Right lobe of liver (tissue), 6 donors: ENCODE data around the gene RCL1. TPM values are rescaled to one million over a fixed set of nuclear protein-coding genes. Genes with fewer than 3 reads are reported as not detected.

Experiments used
- ATAC-seq, 4 donors: fragments of 200-7000 bp; cut with Tn5 transposase; one replicate each; pipeline ENCODE4 v1.9.1; 2020; ENCODE audit warnings: mild to moderate bottlenecking in 4 of 4, moderate library complexity in 4 of 4
- DNase-seq, 3 donors: peaks; one replicate each; pipeline ENCODE4 v3.0.0-alpha.2; 2020
- H3K27ac ChIP-seq, 3 donors: fragments of 200-600 bp; one replicate each; pipeline ENCODE4 v1.8.0; 2022
- H3K27me3 ChIP-seq, 2 donors: fragments of 200-600 bp; one replicate each; pipeline ENCODE4 v1.8.0; 2022
- H3K36me3 ChIP-seq, 4 donors: fragments of 200-600 bp; sonication (generic) in 1 of 4; one replicate each; pipeline versions ENCODE4 v1.5.1 to v1.8.0; 2017 to 2022; ENCODE audit warnings: control low read depth in 1 of 4
- H3K4me1 ChIP-seq, 4 donors: fragments of 200-600 bp; sonication (generic) in 1 of 4; one replicate each; pipeline versions ENCODE4 v1.5.1 to v1.8.0; 2017 to 2022; ENCODE audit warnings: control low read depth in 1 of 4
- H3K4me3 ChIP-seq, 3 donors: fragments of 200-600 bp; one replicate each; pipeline ENCODE4 v1.8.0; 2022
- H3K9me3 ChIP-seq, 4 donors: fragments of 200-600 bp; sonication (generic) in 1 of 4; one replicate each; pipeline versions ENCODE4 v1.5.1 to v1.8.0; 2017 to 2022; ENCODE audit warnings: control low read depth in 1 of 4
- CTCF ChIP-seq, 4 donors: fragments of 200-600 bp in 3 of 4; fragments of 450-650 bp in 1 of 4; IDR thresholded peaks; one replicate each; pipeline versions ENCODE4 v1.5.1 to v1.8.0; 2016 to 2022; ENCODE audit warnings: antibody characterized with exemption in 4 of 4, mild to moderate bottlenecking in 2 of 4
- POLR2A ChIP-seq: fragments of 450-650 bp; IDR thresholded peaks from one replicate; pipeline ENCODE4 v1.6.1; 2017; ENCODE audit warnings: antibody characterized with exemption, mild to moderate bottlenecking
- WGBS: methylation state at CpG from one replicate; pipeline ENCODE4 v1.1.6; 2018; ENCODE audit warnings: low coverage, low lambda C conversion rate; ENCODE audit not compliant: insufficient coverage; ENCODE audit errors: missing lambda C conversion rate; 5-methylcytosine and 5-hydroxymethylcytosine counted together
- intact Hi-C, 2 donors: fragments of 100-400 bp; cut with DNase I; formaldehyde crosslinking; loops; one replicate each; pipeline versions ENCODE4 v1.11.2 to v1.14.1; 2022
- total RNA-seq, 6 experiments: library from RNA; depleted of rRNA in 2 of 6; stranded (reverse); fragments of >200 nt in 2 of 6; fragmentation: NEBNext Ultra II Directional in 3 of 6; extraction: Animal tissue kit (Norgen Biotek cat#: 25700) in 3 of 6; gene quantifications; one replicate each; pipeline versions ENCODE4 v1.1.0 to v1.2.4, GENCODE V29; 2016 to 2023
- donor health status: DM: no; HTN: yes; CAD: no.
- donor health status: DM: no; HTN: no; CAD: no.
- donor health status: DM: no; HTN: no; CAD: no.
- donor health status: DM: no; HTN: yes; CAD: no.
- donor health status: DM: no; HTN: yes; CAD: no.

RCL1 gene
- total RNA-seq, 6 experiments from 2014 or later = 20.2 to 108 (median 63.4) TPM

- WGBS = 27% methylated on average over 1 of the region's 1 CpG
- DNase-seq = no peak
- no peak overlapping the region for H3K4me3 ChIP-seq
- no peaks in the 10 kb centered on the region for H3K36me3 ChIP-seq
- ATAC-seq = no peak
- TF ChIP-seq POLR2A (no peak), CTCF (IDR thresholded peaks at IDR 0.05) (no peak)
- intact Hi-C loops = no loop called here
- H3K9me3 ChIP-seq = no peaks in the 10 kb centered on the region
- H3K27ac ChIP-seq = no peak overlapping the region
- H3K4me1 ChIP-seq = peaks cover 0 to 4% (median 2%) of the 10 kb centered on the region in 4 donors
- H3K27me3 ChIP-seq = no peaks in the 10 kb centered on the region
Measured at GRCh38 chr9:4787876-4788275, 4.9 kb upstream of the RCL1 start.

GRCh38 chr9:4788703-4789102 is 4.0 kb upstream of the RCL1 start:
- ATAC-seq (no peak), DNase-seq (no peak)
- Histone ChIP-seq H3K4me1 (peaks cover 0 to 4% (median 2%) of the 10 kb centered on the region in 4 donors), H3K4me3 (no peak overlapping the region), H3K27me3 (no peaks in the 10 kb centered on the region), H3K9me3 (no peaks in the 10 kb centered on the region), H3K36me3 (no peaks in the 10 kb centered on the region), H3K27ac (no peak overlapping the region)
- TF ChIP-seq CTCF (IDR thresholded peaks at IDR 0.05) (no peak), POLR2A (no peak)
- WGBS = 14% methylated on average over 2 of the region's 6 CpGs
- intact Hi-C loops = no loop called here

GRCh38 chr9:4792054-4792571 is 631 bp upstream of the RCL1 start:
- ATAC-seq (peak; percentile 22 to 45 (median 40)), DNase-seq (no peak)
- Histone ChIP-seq H3K36me3 (no peaks in the 10 kb centered on the region), H3K9me3 (no peaks in the 10 kb centered on the region), H3K27me3 (no peaks in the 10 kb centered on the region), H3K4me3 (peak overlapping the region; percentile 70 to 92 (median 71)), H3K4me1 (peaks cover 0 to 10% (median 4%) of the 10 kb centered on the region in 4 donors), H3K27ac (no peak overlapping the region)
- intact Hi-C loops = no loop called here
- 7% methylated on average over 17 of the region's 23 CpGs for WGBS
- no peak for TF ChIP-seq POLR2A
- TF ChIP-seq CTCF (IDR thresholded peaks at IDR 0.05) = no peak

- H3K27me3 ChIP-seq = no peaks in the 10 kb centered on the region
- DNase-seq (no peak), ATAC-seq (no peak)
- 24% methylated on average over 21 of the region's 23 CpGs for WGBS
- H3K36me3 ChIP-seq = no peaks in the 10 kb centered on the region
- intact Hi-C loops = no loop called here
- peaks cover 0 to 17% (median 4%) of the 10 kb centered on the region in 4 donors for H3K4me1 ChIP-seq
- peak overlapping the region; percentile 69 to 90 (median 77) for H3K27ac ChIP-seq
- TF ChIP-seq CTCF (IDR thresholded peaks at IDR 0.05) (no peak), POLR2A (no peak)
- H3K9me3 ChIP-seq = no peaks in the 10 kb centered on the region
- H3K4me3 ChIP-seq = peak overlapping the region; percentile 70 to 92 (median 71)
Measured at GRCh38 chr9:4793459-4794395, 983 bp downstream of the RCL1 start.
